HG02943 (cell line): ENCODE results near the gene ZHX3.

Source experiments
- ATAC-seq: cut with Tn5 transposase; IDR thresholded peaks from one replicate; pipeline ENCODE4 v1.9.1; 2021; ENCODE audit warnings: mild to moderate bottlenecking, low read depth, moderate library complexity; ENCODE audit not compliant: unreplicated experiment

The ZHX3 gene

DNA sequence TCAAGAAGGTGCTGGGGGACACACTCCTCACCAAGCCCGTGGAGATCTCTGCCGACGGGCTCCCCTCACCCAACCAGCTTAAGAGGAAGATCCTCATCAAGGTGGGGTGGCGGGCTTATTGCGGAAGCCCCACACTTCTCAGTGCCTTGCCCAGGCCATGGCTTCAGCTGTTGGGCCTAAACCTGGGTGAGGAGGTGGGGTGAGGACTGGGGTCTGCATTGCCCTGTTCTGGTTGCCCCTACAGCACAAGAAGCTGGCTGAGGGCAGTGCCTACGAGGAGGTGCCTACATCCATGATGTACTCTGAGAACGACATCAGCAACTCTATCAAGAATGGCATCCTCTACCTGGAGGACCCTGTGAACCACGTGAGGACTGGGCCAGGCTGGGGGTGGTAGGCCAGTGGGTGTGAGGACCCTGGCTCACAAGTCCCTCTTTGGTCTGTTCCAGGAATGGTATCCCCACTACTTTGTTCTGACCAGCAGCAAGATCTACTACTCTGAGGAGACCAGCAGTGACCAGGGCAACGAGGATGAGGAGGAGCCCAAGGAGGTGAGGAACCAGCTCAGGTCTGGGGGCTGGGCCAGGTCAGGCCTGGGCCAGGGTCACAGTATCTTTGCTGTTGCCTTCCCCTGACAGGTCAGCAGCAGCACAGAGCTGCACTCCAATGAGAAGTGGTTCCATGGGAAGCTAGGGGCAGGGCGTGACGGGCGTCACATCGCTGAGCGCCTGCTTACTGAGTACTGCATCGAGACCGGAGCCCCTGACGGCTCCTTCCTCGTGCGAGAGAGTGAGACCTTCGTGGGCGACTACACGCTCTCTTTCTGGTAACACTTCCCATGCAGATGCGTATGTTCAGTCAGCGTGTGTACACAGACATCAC is 152.3 kb downstream of the ZHX3 start:
- no peak for ATAC-seq

DNA sequence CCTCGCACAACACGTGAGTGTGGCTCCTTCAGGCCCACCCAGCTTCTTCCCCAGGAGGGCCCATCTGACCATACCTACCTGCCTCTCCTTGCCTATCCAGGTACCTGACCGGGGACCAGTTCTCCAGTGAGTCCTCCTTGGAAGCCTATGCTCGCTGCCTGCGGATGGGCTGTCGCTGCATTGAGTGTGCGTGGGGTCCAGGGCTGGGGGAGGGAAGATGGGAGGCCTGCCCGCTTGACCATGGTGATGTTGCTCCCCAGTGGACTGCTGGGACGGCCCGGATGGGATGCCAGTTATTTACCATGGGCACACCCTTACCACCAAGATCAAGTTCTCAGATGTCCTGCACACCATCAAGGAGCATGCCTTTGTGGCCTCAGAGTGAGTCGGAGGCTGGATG is 153.7 kb downstream of the ZHX3 start:
- ATAC-seq, result no peak

DNA sequence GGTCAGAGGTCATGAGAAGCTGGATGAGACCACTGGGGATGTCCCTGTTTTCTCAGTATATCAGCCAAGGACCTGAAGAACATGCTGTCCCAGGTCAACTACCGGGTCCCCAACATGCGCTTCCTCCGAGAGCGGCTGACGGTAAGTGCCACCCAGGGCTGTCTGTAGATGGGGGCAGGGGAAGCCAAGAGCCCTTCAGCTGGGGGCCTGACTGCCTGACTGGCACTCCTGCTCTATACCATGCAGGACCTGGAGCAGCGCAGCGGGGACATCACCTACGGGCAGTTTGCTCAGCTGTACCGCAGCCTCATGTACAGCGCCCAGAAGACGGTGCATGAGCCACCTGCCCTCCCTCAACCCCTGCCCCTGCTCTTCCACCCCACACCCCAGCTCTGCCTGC is 155.1 kb downstream of the ZHX3 start:
- ATAC-seq, result no peak

DNA sequence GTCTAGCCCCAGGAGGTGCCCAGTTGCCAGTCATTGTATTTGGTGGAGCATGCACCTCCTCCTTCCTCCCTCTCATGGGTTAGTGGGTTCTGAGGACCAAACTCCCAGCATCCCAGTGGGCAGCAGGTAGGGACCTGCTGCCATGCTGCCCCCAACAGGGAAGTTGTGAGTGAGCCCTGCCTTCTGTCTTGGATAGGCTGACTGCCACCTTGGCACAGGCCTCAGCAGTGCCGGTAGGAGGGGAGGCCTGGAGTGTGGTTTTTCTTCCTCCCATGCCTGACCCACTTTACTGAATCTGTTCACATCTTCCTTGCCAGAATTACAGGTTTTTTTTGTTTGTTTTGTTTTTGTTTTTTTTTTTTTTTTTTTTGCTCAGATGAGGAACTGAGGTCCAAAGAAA is 155.6 kb downstream of the ZHX3 start:
- no peak for ATAC-seq

DNA sequence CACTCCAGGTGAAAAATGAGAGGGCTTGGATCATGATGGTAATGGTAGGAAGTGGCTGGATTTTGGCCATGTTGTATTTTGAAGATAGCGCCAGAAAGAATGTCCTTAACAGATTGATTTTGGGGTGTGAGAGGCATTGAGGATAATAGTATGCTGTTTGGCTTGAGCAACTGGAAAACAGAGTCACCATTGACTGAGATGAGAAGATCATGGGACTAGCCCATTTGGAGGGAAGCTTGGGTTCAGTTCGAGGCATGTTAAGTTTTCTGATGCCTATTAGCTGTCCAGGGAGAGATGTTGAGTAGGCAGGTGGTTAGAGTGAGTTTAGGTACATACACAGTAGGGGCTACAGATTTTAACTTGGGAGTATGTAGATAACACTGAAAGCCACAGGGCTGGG is 156.8 kb downstream of the ZHX3 start:
- no peak for ATAC-seq

DNA sequence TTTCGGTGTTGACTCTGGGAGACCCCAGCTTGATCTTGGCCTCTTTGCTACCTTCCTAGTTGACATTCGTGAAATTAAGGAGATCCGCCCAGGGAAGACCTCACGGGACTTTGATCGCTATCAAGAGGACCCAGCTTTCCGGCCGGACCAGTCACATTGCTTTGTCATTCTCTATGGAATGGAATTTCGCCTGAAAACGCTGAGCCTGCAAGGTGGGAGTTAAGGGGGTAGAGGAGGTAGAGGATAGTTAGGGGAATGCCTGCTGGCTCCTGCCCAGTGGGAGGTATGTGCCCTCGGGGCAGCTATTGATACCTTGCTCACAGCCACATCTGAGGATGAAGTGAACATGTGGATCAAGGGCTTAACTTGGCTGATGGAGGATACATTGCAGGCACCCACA is 158.0 kb downstream of the ZHX3 start:
- ATAC-seq, result no peak

DNA sequence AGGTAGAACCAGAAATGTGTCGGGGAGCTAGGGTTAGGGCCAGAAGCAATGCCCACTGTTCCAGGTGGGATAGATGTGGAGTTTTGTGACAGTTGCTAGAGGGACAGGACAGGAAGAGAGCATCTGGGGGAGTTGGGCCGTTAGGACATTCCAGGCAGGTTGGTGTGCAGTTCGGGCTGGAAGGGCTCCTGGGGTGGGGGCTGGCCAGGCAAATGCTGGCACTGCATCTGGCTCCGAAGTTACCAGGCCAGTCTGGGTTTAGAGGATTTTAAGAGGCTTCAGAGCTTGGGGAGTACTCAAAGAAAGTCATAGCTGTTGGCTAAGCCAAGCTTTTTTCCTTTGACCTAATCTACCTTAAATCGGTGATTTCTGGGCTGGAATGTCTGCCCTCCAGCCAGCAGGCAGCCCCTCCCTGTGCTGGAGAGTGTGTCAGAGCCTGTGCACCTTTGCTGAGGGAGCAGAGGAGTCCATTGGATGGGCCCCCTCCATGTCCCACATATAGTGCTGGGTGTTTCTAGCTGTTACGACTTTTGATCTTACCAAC is 159.4 kb downstream of the ZHX3 start:
- ATAC-seq, result no peak

DNA sequence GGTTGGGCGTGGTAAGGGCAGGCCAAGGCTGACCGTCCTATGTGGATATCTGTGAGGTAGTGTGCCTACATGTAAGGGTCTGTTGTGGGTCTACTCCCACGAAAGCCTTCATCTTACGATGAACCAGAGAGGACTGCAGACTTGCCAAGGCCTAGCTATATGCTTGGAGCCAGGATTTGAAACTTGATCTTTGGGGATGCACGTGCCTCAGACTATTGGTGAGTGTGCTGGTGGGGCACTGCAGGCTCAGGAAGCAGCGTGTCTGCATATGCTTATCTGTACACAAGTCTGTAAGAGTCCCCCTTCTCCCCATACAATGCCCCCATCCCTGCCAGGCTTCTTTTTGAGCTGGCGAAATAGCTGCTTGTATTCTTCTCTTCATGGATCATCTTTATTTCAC is 162.3 kb downstream of the ZHX3 start:
- ATAC-seq, result no peak

DNA sequence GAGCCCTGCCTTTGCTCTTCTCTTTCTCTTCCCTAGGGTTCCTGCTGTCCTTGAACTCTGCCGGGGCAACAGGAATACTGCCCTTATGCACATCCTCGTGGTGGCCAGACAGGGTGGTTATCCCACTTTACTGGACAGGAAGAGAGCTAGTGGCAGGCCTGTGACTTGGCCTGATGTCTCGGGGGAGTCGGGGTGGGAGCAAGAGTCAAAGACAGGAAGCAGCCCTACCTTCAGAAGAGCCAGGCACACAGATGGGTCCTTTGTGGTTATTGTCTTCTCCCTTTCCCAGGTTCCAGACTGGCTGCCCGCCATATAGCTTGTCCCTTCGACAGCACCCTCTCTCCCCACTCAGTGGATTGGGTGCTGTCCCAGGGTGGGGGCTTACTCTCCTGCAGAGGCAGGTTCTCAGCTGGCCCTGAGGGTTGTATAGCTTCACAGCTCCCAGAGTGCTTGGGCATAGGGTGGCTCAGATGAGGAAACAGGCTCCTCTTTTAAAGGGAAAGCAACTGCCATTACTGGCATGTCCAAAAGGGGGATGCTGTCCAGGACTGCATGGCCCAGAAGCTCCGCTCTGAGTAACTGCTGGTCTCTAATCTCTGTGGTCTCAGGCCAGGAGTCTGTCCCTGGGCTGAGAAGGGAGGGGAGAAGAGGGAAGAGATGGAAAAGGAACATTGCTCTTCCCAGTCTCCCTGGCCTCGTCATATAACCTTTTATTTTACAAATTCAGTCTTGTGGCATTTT is 162.9 kb downstream of the ZHX3 start:
- no peak for ATAC-seq

DNA sequence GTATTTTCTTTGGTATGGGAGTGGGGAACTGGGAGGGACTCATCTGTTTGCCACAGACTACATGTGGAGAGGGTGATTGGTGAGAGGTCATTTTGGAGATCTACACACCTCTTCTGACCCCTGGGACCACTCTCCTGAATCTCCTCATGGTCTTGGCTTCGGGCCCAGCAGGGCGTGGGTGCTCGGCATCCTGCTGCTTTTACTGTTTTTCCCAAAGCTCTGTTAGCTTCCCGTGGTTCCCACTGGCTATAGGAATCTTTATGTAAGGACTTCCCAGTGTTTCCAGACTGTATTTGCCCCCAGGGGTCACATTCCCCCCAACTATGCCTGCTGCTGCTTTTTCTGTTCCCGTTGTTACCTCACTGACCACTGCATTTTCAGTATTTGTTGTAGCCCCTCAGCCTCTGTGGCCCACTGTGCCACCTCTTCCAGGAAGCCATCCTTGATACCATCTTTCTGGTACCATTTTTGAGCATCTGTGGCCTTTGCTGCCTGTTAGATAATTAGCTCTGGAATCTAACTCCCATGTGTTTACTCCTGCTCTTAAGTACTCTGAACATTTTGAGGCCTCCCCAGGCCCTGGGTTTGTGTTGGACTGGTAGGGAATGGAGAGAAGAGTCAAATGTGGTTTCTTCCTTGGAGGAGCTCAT is 165.3 kb downstream of the ZHX3 start:
- no peak for ATAC-seq

DNA sequence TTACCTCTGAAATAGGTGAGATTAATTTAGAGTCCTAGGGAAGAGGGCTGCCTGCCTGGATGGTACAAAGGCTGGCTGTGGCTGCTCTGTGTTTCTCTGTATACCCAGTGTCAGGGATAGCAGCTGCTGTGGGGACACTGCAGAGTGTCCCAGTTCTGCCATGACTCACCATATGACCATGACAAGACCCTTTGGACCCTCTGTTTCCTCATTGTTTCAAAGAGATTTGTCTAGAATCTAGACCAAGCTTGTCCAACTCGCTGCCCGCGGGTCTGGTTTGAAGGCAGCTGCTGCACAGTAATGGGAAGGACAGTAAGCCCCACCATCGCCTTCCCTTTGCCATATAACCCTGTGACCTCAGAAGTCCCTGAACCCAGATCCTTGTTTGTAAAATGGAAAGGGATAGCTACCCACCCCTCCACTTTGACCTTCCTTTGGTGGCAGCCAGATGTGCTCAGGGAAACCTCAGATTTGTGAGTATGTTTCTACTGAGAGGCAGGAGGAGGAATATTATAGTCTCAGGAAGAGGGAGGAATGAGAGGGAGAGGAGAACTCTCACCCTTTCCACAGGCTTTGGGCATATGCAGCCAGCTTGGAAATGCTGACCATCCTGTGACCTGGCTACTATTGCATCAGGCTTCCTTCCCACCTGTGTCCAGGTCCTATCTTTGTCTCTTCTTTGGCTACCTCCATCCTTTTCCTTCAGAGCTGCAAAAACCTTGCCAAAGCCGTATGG is 166.2 kb downstream of the ZHX3 start:
- ATAC-seq, result no peak

DNA sequence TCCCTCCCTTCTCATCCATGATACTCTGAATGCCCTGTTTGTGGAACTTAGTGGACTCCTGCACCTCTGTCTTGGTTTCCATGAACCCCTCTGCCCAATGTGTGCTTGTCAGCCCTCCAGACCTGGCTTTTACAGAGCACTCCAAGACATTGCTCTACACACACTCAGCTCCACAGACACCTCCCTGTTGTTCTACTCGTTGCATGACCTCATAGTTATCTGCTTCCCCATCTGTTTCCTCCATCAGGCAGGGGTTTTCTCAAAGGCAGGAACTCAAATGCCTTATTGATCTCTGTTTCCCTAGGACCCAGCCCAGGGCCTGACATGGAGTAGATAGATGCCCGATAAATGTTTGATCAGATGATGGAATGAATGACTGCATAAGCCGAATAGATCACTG is 166.9 kb downstream of the ZHX3 start:
- ATAC-seq, result no peak

DNA sequence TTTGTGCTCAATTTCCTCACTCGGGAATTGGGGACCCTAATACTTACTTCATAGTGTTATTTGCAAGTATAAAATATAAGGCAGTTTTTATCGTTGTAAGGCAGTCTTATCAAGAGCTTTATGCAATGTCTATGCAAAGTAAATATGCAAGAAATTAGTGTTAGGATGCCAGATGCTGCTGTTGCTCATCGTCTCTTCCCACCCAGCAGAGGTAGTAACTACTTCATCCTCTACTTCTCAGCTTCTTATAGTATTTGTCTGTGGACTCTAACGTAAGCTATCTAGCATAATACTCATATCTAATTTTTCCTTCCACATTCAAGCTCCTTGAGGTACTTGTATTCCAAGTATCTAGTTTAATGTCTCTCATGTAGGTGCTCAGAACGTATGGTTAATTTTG is 168.6 kb downstream of the ZHX3 start:
- ATAC-seq, result no peak

DNA sequence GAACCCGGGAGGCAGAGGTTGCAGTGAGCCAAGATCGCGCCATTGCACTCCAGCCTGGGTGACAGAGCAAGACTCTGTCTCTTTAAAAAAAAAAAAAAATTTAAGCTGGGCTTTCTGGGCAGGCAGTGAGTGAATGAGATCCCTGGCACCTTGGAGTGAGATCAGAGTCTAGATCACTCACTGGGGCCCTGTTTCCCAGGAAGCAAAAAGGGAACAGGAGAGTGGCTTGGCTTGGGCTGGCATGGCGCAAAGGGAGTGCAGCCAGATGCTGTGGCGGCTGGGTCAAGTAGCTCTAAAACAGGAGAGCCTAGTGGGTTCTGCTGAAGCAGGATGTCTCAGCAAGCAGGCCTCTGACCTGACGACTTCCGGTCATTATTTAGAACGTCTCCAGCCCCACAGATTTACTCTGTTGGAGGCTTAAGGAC is 169.8 kb downstream of the ZHX3 start:
- no peak for ATAC-seq

DNA sequence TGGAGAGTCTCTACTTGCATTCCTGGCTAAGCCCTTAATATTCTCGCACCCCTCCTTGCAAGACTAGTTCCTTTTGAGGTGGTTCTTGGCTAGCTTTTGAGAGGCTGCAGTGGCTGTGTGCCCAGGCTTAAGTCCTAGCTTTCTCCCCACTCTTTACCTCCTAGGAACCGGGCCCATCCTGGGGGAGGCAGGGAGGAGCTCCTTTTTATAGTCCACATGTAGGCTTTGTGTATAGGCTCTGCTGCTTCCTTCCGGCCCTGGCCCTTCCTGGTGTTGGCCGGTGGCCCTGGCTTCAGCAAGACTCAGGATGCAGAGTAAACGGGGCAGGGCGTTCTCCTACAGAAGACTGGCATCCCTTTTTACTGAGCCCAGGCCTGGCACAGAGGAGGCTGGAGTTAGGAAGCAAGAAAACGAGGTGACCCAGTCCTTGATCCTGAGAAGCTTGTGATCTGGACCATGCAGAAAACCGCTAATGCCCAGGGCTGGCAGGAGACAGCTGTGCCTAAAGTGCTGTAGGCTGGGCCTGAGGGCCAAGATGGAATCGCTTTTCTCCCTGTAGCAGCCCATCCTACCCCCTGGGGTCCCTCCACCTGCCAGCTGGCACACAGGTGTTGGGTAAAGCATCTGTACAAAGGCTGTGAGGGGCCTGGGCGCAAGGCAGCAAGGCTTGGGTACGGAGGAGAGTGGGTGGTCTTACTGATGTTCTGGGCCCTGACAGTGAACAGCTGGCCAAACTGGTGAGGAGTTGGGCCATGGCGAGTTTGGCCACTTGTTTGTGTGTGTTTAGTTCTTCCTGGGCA is 171.5 kb downstream of the ZHX3 start:
- no peak for ATAC-seq

DNA sequence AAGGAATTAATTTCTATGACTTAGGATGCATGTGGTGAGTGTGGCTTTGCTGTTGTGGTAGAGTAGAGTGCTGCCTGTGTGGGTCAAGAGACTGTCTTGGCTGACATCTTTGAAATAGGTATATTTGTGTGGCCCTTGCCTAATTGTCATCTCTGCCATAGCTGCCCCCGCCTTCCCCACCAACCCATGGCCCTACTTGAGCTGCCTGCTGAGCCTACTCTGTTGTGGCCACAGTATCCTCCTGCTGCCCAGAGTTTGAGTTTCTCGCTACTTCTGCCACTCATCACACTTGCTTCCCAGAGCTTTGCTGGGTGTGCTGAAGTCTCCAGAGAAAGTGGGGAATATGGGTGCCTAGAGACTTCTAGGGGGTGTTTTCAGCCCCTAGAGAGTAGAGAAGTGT is 172.2 kb downstream of the ZHX3 start:
- no peak for ATAC-seq

DNA sequence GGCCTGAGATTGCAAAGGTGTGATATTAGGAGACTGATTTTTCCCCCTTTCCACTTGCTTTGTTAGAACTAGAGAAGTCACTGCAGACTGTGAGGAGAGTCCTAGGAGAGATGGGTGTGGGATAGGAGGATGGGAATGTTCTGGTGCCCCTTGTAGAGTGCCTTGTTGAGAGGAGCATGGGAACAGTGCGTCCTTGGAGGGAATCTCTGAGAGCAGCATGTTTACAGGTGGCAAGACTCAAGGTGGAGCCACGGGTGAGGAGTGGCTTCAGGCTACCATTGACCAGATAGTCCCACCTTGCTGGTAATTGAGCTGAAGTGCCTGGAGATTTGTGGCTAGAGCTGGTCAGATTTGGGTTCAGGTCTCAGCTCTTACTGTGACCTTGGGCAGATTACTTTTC is 174.2 kb downstream of the ZHX3 start:
- no peak for ATAC-seq

DNA sequence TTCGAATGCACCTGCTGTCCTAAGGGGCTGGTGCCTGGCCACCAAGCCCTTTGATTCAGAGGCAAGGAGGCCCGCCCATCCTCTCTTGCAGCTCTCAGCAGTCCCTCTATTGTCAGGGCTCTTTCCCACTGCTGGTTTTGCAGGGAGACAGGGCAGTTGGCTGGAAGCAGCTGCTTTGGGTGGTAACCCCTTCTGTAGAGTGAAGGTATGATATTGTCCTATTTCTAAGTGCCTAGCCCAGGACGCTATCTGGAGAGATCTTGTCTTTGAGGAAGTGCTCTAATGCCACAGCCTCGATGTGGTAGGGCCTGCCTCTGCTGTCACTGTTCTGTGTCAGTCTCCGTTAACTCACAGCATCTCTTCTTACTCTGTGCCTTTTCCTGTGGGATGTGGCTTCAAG is 174.6 kb downstream of the ZHX3 start:
- no peak for ATAC-seq

DNA sequence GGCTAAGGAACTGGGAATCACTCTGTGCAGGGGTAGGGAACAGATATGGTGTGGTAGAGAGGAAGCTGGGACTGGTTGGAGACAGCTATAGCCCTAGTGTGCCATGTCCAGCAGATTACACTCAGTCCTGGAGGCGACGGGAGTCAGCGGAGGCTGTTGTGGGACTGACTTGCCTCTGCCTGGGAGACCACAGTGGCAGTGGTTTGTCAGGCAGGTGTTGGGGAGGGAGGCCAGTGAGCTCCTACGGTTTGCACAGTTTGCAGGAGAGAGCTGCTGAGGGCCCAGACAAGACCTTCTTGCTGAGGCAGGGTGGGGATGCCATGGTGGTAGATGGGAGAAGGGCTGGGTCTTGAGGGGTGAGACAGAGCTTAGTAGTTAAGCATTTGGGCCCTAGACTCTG is 175.3 kb downstream of the ZHX3 start:
- no peak for ATAC-seq
